ENCODE data around the gene PAPSS1.

GRCh38 chr4:107629318-107629717, 90.7 kb downstream of the PAPSS1 start:
- no peak for TF ChIP-seq CTCF (conservative IDR thresholded peaks at IDR 0.05 in 1 of 2, IDR thresholded peaks at IDR 0.05 in 1 of 2; ENCODE audit: low read depth in 1 of 2, low read length in 2 of 2)
- TF ChIP-seq EZH2 (IDR thresholded peaks at IDR 0.05; ENCODE audit: low read length, missing control alignments), result no peak

All from fibroblast of lung (primary cell).